Measurements from ENCODE around the gene ZNF511.

The ZNF511 gene

GRCh38 chr10:133311570-133311969 lies 2.9 kb downstream of the ZNF511 start:
- no peak overlapping the region for H3K27ac ChIP-seq
- TF ChIP-seq CTCF (IDR thresholded peaks at IDR 0.05) (no peak), ZFX (IDR thresholded peaks at IDR 0.05; ENCODE audit: borderline replicate concordance) (no peak)

- TF ChIP-seq ZFX (IDR thresholded peaks at IDR 0.05; ENCODE audit: borderline replicate concordance) (no peak), CTCF (IDR thresholded peaks at IDR 0.05) (no peak)
- H3K27ac ChIP-seq = no peak overlapping the region
These were observed 3.5 kb downstream of the ZNF511 start for GRCh38 chr10:133312016-133312768.

GRCh38 chr10:133312769-133313145 lies 4.0 kb downstream of the ZNF511 start:
- no peak overlapping the region for H3K27ac ChIP-seq
- no peak for TF ChIP-seq ZFX (IDR thresholded peaks at IDR 0.05; ENCODE audit: borderline replicate concordance)
- no peak for TF ChIP-seq CTCF (IDR thresholded peaks at IDR 0.05)

- H3K27ac ChIP-seq = peak overlapping the region; percentile 37
- TF ChIP-seq ZFX (IDR thresholded peaks at IDR 0.05; ENCODE audit: borderline replicate concordance) = no peak
These were observed 4.5 kb downstream of the ZNF511 start for GRCh38 chr10:133313192-133313591.

GRCh38 chr10:133314911-133315310 lies 6.2 kb downstream of the ZNF511 start:
- no peak overlapping the region for H3K27ac ChIP-seq
- TF ChIP-seq CTCF (IDR thresholded peaks at IDR 0.05) (no peak), ZFX (IDR thresholded peaks at IDR 0.05; ENCODE audit: borderline replicate concordance) (no peak)

- peak overlapping the region; percentile 8; the same call in 1 of the 2 replicates for H3K27ac ChIP-seq
- TF ChIP-seq CTCF (IDR thresholded peaks at IDR 0.05) (no peak), ZFX (IDR thresholded peaks at IDR 0.05; ENCODE audit: borderline replicate concordance) (no peak)
These were observed 7.1 kb downstream of the ZNF511 start for GRCh38 chr10:133315847-133316246.

GRCh38 chr10:133316266-133316665 lies 7.6 kb downstream of the ZNF511 start:
- no peak for TF ChIP-seq CTCF (IDR thresholded peaks at IDR 0.05)
- no peak for TF ChIP-seq ZFX (IDR thresholded peaks at IDR 0.05; ENCODE audit: borderline replicate concordance)
- H3K27ac ChIP-seq = 0 out of 2 replicates have a peak overlapping the region, but pooled peaks have one; percentile 8
